SJCRH30 (cell line): ENCODE results near the gene ATP10B. TPM values are rescaled to one million over a fixed set of nuclear protein-coding genes. Genes with fewer than 3 reads are reported as not detected.

Source experiments
- DNase-seq, 2 experiments: peaks; one replicate each; pipeline ENCODE4 v3.0.0-alpha.2; 2015 to 2020
- H3K27ac ChIP-seq: fragments of 250-450 bp; sonication (Bioruptor Pico); 2 replicates; pipeline ENCODE4 v1.5.1; 2020; ENCODE audit warnings: mild to moderate bottlenecking, moderate library complexity
- H3K27me3 ChIP-seq: fragments of 250-450 bp; sonication (Bioruptor Pico); 2 replicates; pipeline ENCODE4 v1.5.1; 2020; ENCODE audit warnings: mild to moderate bottlenecking, moderate library complexity
- H3K36me3 ChIP-seq: fragments of 250-450 bp; sonication (Bioruptor Pico); 2 replicates; pipeline ENCODE4 v1.5.1; 2020; ENCODE audit warnings: mild to moderate bottlenecking, moderate library complexity
- H3K4me1 ChIP-seq: fragments of 250-450 bp; sonication (Bioruptor Pico); 2 replicates; pipeline ENCODE4 v1.5.1; 2020; ENCODE audit warnings: mild to moderate bottlenecking, moderate library complexity
- H3K4me3 ChIP-seq: fragments of 250-450 bp; sonication (Bioruptor Pico); 2 replicates; pipeline ENCODE4 v1.5.1; 2020; ENCODE audit warnings: mild to moderate bottlenecking, moderate library complexity
- H3K9me3 ChIP-seq: fragments of 250-450 bp; sonication (Bioruptor Pico); replicated peaks from 2 replicates; pipeline ENCODE4 v1.5.1; 2020; ENCODE audit warnings: mild to moderate bottlenecking, moderate library complexity
- total RNA-seq: library from RNA; depleted of rRNA; stranded (reverse); fragments of >200 nt; shearing (Covaris generic); gene quantifications from 2 replicates; pipeline ENCODE4 v1.2.3, GENCODE V29; 2014

ATP10B gene
- total RNA-seq, 1 experiment from 2014 or later: not detected

GRCh38 chr5:160629003-160629402, 223.0 kb downstream of the ATP10B start:
- H3K36me3 ChIP-seq: no peaks in the 10 kb centered on the region
- H3K4me1 ChIP-seq: no peaks in the 10 kb centered on the region
- no peaks in the 10 kb centered on the region; the same call in 1 of the 2 replicates for H3K27me3 ChIP-seq
- no peak overlapping the region for H3K27ac ChIP-seq
- no peak for DNase-seq
- H3K9me3 ChIP-seq: no peaks in the 10 kb centered on the region
- H3K4me3 ChIP-seq: no peak overlapping the region

- Histone ChIP-seq H3K4me1 (no peaks in the 10 kb centered on the region), H3K36me3 (no peaks in the 10 kb centered on the region), H3K27ac (no peak overlapping the region), H3K4me3 (no peak overlapping the region), H3K27me3 (no peaks in the 10 kb centered on the region; the same call in 1 of the 2 replicates), H3K9me3 (no peaks in the 10 kb centered on the region)
- no peak for DNase-seq
Measured at GRCh38 chr5:160628619-160628968, 223.4 kb downstream of the ATP10B start.

DNA sequence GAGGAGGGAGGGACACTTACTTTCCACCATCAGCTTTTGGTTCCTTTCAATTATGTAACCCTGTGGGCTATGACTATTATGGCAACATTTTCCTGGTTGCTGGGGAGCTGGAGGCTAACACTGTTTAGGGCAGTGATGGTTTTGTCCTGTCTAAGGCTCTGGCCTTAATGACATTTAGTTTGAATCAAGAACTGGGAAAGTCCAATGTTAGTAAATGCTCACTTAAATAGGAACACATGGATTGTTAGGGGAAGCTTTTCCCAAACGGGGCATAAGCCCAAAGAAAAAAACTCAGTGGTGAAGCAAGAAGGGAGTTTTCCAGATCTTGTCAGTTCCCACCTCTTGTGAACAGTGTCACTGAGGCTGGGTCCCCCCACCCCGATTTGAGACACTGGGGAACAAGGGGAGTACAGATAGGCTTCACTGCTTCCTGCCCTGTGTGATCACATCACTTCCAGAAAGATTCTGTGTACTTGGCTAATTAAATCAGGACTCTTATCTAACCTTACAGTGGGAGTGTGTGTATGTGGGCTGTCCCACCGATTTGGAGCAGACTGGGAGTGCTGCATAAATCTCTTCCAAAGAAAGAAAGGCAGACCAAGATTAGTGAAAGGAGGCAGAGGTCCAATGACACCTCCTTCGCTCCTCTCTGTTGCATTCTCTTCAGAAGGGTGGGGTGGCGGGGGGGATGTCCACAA, 223.9 kb downstream of the ATP10B start:
- Histone ChIP-seq H3K27me3 (no peaks in the 10 kb centered on the region; the same call in 1 of the 2 replicates), H3K36me3 (no peaks in the 10 kb centered on the region), H3K4me1 (no peaks in the 10 kb centered on the region), H3K27ac (no peak overlapping the region), H3K4me3 (no peak overlapping the region), H3K9me3 (no peaks in the 10 kb centered on the region)
- no peak for DNase-seq

- Histone ChIP-seq H3K27ac (no peak overlapping the region), H3K27me3 (no peaks in the 10 kb centered on the region; the same call in 1 of the 2 replicates), H3K9me3 (no peaks in the 10 kb centered on the region), H3K4me3 (no peak overlapping the region), H3K36me3 (no peaks in the 10 kb centered on the region), H3K4me1 (no peaks in the 10 kb centered on the region)
- no peak for DNase-seq
Measured at GRCh38 chr5:160626322-160626721, 225.7 kb downstream of the ATP10B start.

GRCh38 chr5:160621526-160621925, 230.5 kb downstream of the ATP10B start:
- Histone ChIP-seq H3K4me1 (no peaks in the 10 kb centered on the region), H3K27ac (no peak overlapping the region), H3K27me3 (peaks cover 4% of the 10 kb centered on the region; the same call in 1 of the 2 replicates), H3K36me3 (no peaks in the 10 kb centered on the region), H3K9me3 (no peaks in the 10 kb centered on the region), H3K4me3 (no peak overlapping the region)
- no peak for DNase-seq

DNA sequence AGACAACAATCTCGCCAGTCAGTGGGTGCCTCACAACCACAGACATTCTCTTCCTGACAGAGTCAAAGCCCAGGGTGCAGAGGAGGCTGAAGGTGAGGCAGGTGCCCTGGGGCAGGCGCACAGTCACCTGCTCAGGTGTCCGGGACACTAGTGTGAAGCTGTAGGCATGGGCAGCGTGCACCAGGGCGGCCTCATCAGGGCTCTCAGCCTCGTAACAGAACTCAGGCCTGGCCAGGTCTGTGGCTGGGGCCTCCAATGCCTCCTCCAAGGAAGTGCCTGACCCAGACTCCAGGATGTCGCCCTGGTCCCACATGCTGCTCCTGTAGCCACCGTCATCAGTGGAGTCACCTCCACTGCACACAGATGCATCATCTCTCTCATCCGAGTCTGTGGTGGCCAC, 231.6 kb downstream of the ATP10B start:
- Histone ChIP-seq H3K27ac (no peak overlapping the region), H3K4me3 (no peak overlapping the region), H3K4me1 (no peaks in the 10 kb centered on the region), H3K9me3 (no peaks in the 10 kb centered on the region), H3K27me3 (peaks cover 4% of the 10 kb centered on the region; the same call in 1 of the 2 replicates), H3K36me3 (no peaks in the 10 kb centered on the region)
- DNase-seq: no peak

DNA sequence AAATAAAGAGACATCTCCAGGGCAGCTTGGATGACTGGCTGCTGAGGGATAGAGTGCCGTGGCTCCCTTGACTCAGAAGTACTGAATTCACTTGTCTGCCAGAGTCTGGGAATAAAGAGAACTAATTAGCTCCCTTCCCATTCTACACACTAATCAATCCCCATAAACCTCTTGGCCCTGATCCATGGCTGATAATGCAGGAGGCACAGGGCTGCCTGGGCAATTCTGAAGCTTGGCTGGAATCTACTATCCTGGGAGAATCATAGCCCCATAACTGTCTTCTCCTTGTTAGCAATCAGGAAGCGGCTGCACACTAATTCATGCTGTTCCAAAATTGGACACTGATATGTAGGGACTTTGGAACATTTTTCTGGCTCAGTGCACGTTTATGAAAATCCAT, 232.6 kb downstream of the ATP10B start:
- no peaks in the 10 kb centered on the region for H3K4me1 ChIP-seq
- H3K27me3 ChIP-seq: peaks cover 4% of the 10 kb centered on the region; the same call in 1 of the 2 replicates
- H3K36me3 ChIP-seq: no peaks in the 10 kb centered on the region
- no peak for DNase-seq
- no peak overlapping the region for H3K4me3 ChIP-seq
- no peaks in the 10 kb centered on the region for H3K9me3 ChIP-seq
- H3K27ac ChIP-seq: no peak overlapping the region

- H3K36me3 ChIP-seq: no peaks in the 10 kb centered on the region
- H3K27me3 ChIP-seq: peaks cover 4% of the 10 kb centered on the region; the same call in 1 of the 2 replicates
- H3K27ac ChIP-seq: no peak overlapping the region
- no peak for DNase-seq
- no peaks in the 10 kb centered on the region for H3K4me1 ChIP-seq
- no peaks in the 10 kb centered on the region for H3K9me3 ChIP-seq
- no peak overlapping the region for H3K4me3 ChIP-seq
Measured at GRCh38 chr5:160618286-160618685, 233.7 kb downstream of the ATP10B start.

DNA sequence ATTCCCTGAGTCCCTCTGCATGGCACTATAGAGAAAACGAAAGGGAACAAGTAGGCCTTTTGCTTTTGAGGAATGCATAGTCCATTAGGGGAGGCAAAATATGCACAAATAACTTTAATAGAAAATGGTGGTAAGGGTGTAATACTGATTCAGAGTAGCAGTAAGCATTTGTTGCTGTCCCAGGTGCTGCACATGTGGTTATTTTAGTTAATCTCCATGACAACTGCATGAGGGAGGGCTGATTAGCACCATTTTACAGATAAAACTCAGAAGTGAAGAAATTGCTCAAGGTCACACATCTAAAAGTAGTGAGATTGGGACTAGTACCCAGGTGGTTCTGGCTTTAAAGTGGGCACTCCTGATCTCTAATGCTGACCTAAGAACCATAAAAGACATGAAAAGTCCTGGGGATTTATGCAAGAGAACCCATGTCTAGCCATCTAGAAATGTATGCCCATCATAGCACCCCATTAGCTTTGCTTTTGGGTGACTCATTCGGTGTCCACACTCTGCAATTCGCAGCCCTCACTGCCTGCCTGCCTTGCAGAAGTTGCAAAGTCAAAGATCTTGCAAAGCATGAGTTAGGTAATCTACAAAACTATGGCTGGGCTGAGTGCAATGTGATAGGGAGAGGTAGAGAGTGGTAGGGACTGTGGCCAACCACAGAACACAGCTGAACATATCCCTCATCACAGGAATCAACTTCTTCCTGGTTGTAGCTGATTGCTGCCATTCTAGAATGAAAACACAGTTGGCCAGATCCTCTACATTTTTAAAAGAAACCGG, 235.1 kb downstream of the ATP10B start:
- Histone ChIP-seq H3K4me1 (no peaks in the 10 kb centered on the region), H3K4me3 (no peak overlapping the region), H3K27ac (no peak overlapping the region), H3K27me3 (peaks cover 4% of the 10 kb centered on the region; the same call in 1 of the 2 replicates), H3K36me3 (no peaks in the 10 kb centered on the region), H3K9me3 (no peaks in the 10 kb centered on the region)
- DNase-seq: no peak

- Histone ChIP-seq H3K27me3 (no peaks in the 10 kb centered on the region), H3K36me3 (no peaks in the 10 kb centered on the region), H3K4me3 (no peak overlapping the region), H3K27ac (no peak overlapping the region), H3K9me3 (no peaks in the 10 kb centered on the region), H3K4me1 (no peaks in the 10 kb centered on the region)
- DNase-seq: no peak
Measured at GRCh38 chr5:160614136-160614535, 237.9 kb downstream of the ATP10B start.

DNA sequence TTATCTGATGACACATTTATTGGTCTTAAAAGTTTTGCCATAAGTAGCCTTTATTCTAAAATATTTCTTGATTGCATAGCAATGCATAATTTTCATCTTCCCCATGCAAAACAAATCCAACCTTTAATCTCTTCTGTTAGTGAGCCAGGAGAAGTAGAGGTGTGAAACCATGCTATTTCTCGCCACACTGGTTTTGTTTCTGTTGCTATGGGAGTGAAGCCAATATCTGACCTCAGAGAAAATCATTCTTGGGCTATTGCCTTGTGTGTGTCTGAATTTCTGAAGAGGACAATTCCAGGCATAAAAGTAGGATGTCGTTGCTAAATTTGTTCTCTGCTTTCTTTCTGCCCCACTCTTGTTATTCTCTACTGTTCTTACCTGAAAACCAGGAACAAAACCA, 246.7 kb downstream of the ATP10B start:
- no peaks in the 10 kb centered on the region for H3K27me3 ChIP-seq
- H3K27ac ChIP-seq: no peak overlapping the region
- H3K9me3 ChIP-seq: no peaks in the 10 kb centered on the region
- H3K4me1 ChIP-seq: no peaks in the 10 kb centered on the region
- no peaks in the 10 kb centered on the region for H3K36me3 ChIP-seq
- no peak overlapping the region for H3K4me3 ChIP-seq
- no peak for DNase-seq

GRCh38 chr5:160604484-160604883, 247.5 kb downstream of the ATP10B start:
- Histone ChIP-seq H3K4me1 (no peaks in the 10 kb centered on the region), H3K27ac (no peak overlapping the region)

DNA sequence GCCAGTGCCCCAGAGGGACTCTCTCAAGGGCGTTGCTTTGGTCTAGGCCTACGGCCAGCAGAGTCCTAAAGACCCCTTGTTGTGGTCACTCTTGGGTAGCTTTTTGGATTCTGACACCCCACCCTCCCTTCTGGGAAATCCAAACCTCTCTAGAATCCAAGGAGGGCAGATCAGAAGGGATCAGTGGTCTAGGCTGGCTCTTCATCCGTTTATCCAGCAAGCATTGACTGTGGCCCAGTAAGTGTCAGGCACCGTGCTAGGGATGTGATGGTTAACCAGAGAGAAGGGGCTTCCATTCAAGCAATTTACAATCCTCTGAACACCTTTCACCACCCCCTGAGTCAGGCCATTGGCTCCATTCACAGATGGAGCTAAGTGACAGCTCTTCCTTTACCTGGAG, 249.3 kb downstream of the ATP10B start:
- Histone ChIP-seq H3K27me3 (no peaks in the 10 kb centered on the region), H3K4me3 (no peak overlapping the region), H3K4me1 (no peaks in the 10 kb centered on the region), H3K27ac (no peak overlapping the region), H3K9me3 (no peaks in the 10 kb centered on the region), H3K36me3 (no peaks in the 10 kb centered on the region)
- DNase-seq: no peak

More at GRCh38 chr5:160604484-160604883, 247.5 kb downstream of the ATP10B start:
- Histone ChIP-seq H3K9me3 (no peaks in the 10 kb centered on the region), H3K27me3 (no peaks in the 10 kb centered on the region), H3K4me3 (no peak overlapping the region), H3K36me3 (no peaks in the 10 kb centered on the region)
- DNase-seq: no peak

GRCh38 chr5:160601046-160601445, 251.0 kb downstream of the ATP10B start:
- Histone ChIP-seq H3K9me3 (no peaks in the 10 kb centered on the region), H3K4me3 (no peak overlapping the region), H3K27me3 (no peaks in the 10 kb centered on the region), H3K36me3 (no peaks in the 10 kb centered on the region), H3K4me1 (no peaks in the 10 kb centered on the region), H3K27ac (no peak overlapping the region)
- no peak for DNase-seq

DNA sequence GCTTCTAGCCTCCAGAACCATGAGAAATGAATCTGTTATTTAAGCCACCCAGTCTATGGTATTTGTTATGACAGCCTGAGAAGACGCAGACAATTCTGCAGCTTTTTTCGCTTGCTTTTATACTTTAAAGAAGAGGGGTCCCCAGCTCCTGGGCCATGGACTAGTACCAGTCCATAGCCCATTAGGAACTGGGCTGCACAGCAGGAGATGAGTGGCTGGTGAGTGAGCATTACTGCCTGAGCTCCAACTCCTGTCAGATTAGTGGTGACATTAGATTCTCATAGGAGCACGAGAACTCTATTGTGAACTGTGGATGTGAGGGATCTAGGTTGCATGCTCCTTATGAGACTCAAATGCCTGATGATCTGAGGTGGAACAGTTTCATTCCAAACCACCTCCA, 278.7 kb downstream of the ATP10B start:
- no peak overlapping the region for H3K27ac ChIP-seq

More for the DNA sequence above, 278.7 kb downstream of the ATP10B start:
- no peaks in the 10 kb centered on the region for H3K27me3 ChIP-seq
- no peaks in the 10 kb centered on the region for H3K4me1 ChIP-seq
- no peak for DNase-seq
- H3K9me3 ChIP-seq: no peaks in the 10 kb centered on the region
- no peak overlapping the region for H3K4me3 ChIP-seq
- no peaks in the 10 kb centered on the region for H3K36me3 ChIP-seq
